ENCODE results near the gene DZIP3.

Gene DZIP3

GRCh38 chr3:108719178-108719806, 129.8 kb downstream of the DZIP3 start:
- H3K4me3 ChIP-seq (ENCODE audit: low read length): no peak overlapping the region
- no peak overlapping the region for H3K9ac ChIP-seq (ENCODE audit: low read length)
- no peaks in the 10 kb centered on the region for H3K36me3 ChIP-seq (ENCODE audit: control insufficient read depth, insufficient read depth, low read length)
- H3K27me3 ChIP-seq (ENCODE audit: control insufficient read depth, insufficient read depth, low read length): no peaks in the 10 kb centered on the region
- H3K27ac ChIP-seq (ENCODE audit: low read depth, low read length): no peak overlapping the region
- no peaks in the 10 kb centered on the region for H3K4me1 ChIP-seq (ENCODE audit: control insufficient read depth, insufficient read depth, low read length)

- H3K36me3 ChIP-seq (ENCODE audit: control insufficient read depth, insufficient read depth, low read length): no peaks in the 10 kb centered on the region
- no peaks in the 10 kb centered on the region for H3K27me3 ChIP-seq (ENCODE audit: control insufficient read depth, insufficient read depth, low read length)
- H3K27ac ChIP-seq (ENCODE audit: low read depth, low read length): no peak overlapping the region
- H3K9ac ChIP-seq (ENCODE audit: low read length): no peak overlapping the region
- H3K4me3 ChIP-seq (ENCODE audit: low read length): no peak overlapping the region
- no peaks in the 10 kb centered on the region for H3K4me1 ChIP-seq (ENCODE audit: control insufficient read depth, insufficient read depth, low read length)
Measured at GRCh38 chr3:108722724-108723123, 133.2 kb downstream of the DZIP3 start.

- Histone ChIP-seq H3K4me1 (ENCODE audit: control insufficient read depth, insufficient read depth, low read length) (no peaks in the 10 kb centered on the region), H3K27me3 (ENCODE audit: control insufficient read depth, insufficient read depth, low read length) (no peaks in the 10 kb centered on the region), H3K4me3 (ENCODE audit: low read length) (no peak overlapping the region), H3K27ac (ENCODE audit: low read depth, low read length) (no peak overlapping the region), H3K36me3 (ENCODE audit: control insufficient read depth, insufficient read depth, low read length) (no peaks in the 10 kb centered on the region), H3K9ac (ENCODE audit: low read length) (no peak overlapping the region)
Measured at GRCh38 chr3:108724101-108724500, 134.6 kb downstream of the DZIP3 start.

GRCh38 chr3:108728105-108728504, 138.6 kb downstream of the DZIP3 start:
- H3K9ac ChIP-seq (ENCODE audit: low read length): no peak overlapping the region
- no peaks in the 10 kb centered on the region for H3K4me1 ChIP-seq (ENCODE audit: control insufficient read depth, insufficient read depth, low read length)
- no peaks in the 10 kb centered on the region for H3K27me3 ChIP-seq (ENCODE audit: control insufficient read depth, insufficient read depth, low read length)
- H3K36me3 ChIP-seq (ENCODE audit: control insufficient read depth, insufficient read depth, low read length): no peaks in the 10 kb centered on the region
- no peak overlapping the region for H3K27ac ChIP-seq (ENCODE audit: low read depth, low read length)
- no peak overlapping the region for H3K4me3 ChIP-seq (ENCODE audit: low read length)

- no peak overlapping the region for H3K9ac ChIP-seq (ENCODE audit: low read length)
- H3K4me1 ChIP-seq (ENCODE audit: control insufficient read depth, insufficient read depth, low read length): no peaks in the 10 kb centered on the region
- H3K27ac ChIP-seq (ENCODE audit: low read depth, low read length): no peak overlapping the region
- no peaks in the 10 kb centered on the region for H3K36me3 ChIP-seq (ENCODE audit: control insufficient read depth, insufficient read depth, low read length)
- no peaks in the 10 kb centered on the region for H3K27me3 ChIP-seq (ENCODE audit: control insufficient read depth, insufficient read depth, low read length)
- H3K4me3 ChIP-seq (ENCODE audit: low read length): no peak overlapping the region
Measured at GRCh38 chr3:108728934-108729333, 139.4 kb downstream of the DZIP3 start.

- Histone ChIP-seq H3K27ac (ENCODE audit: low read depth, low read length) (no peak overlapping the region), H3K27me3 (ENCODE audit: control insufficient read depth, insufficient read depth, low read length) (no peaks in the 10 kb centered on the region), H3K36me3 (ENCODE audit: control insufficient read depth, insufficient read depth, low read length) (no peaks in the 10 kb centered on the region), H3K9ac (ENCODE audit: low read length) (no peak overlapping the region), H3K4me3 (ENCODE audit: low read length) (no peak overlapping the region), H3K4me1 (ENCODE audit: control insufficient read depth, insufficient read depth, low read length) (no peaks in the 10 kb centered on the region)
Measured at GRCh38 chr3:108736821-108737220, 147.3 kb downstream of the DZIP3 start.

- Histone ChIP-seq H3K27me3 (ENCODE audit: control insufficient read depth, insufficient read depth, low read length) (no peaks in the 10 kb centered on the region), H3K27ac (ENCODE audit: low read depth, low read length) (no peak overlapping the region), H3K4me1 (ENCODE audit: control insufficient read depth, insufficient read depth, low read length) (no peaks in the 10 kb centered on the region), H3K36me3 (ENCODE audit: control insufficient read depth, insufficient read depth, low read length) (no peaks in the 10 kb centered on the region), H3K4me3 (ENCODE audit: low read length) (no peak overlapping the region), H3K9ac (ENCODE audit: low read length) (no peak overlapping the region)
Measured at GRCh38 chr3:108742929-108743328, 153.4 kb downstream of the DZIP3 start.
